GM21529 (cell line): ENCODE results near the gene RAMP3.
"Not testable (repeated sequence)": the region's sequence is repeated elsewhere in the genome, so short reads cannot be mapped to it uniquely, and the experiment has no call there.

Source experiments
- ATAC-seq: cut with Tn5 transposase; IDR thresholded peaks from one replicate; pipeline ENCODE4 v1.9.1; 2021; ENCODE audit not compliant: unreplicated experiment

RAMP3 gene

GRCh38 chr7:45131891-45132290, 25.7 kb upstream of the RAMP3 start:
- ATAC-seq: no peak

GRCh38 chr7:45132708-45133320, 24.8 kb upstream of the RAMP3 start:
- no peak for ATAC-seq

- ATAC-seq: no peak
Observed at GRCh38 chr7:45133352-45133751, 24.2 kb upstream of the RAMP3 start.

GRCh38 chr7:45133877-45134276, 23.7 kb upstream of the RAMP3 start:
- ATAC-seq: no peak

- ATAC-seq: peak; percentile 65
Observed at GRCh38 chr7:45136106-45137060, 21.2 kb upstream of the RAMP3 start.

- ATAC-seq: no peak
Observed at GRCh38 chr7:45138433-45139267, 18.9 kb upstream of the RAMP3 start.

- no peak for ATAC-seq
Observed at GRCh38 chr7:45140827-45141226, 16.8 kb upstream of the RAMP3 start.

- ATAC-seq: no peak
Observed at GRCh38 chr7:45143616-45144015, 14.0 kb upstream of the RAMP3 start.

GRCh38 chr7:45145881-45146280, 11.7 kb upstream of the RAMP3 start:
- ATAC-seq: no peak

GRCh38 chr7:45146531-45147379, 10.8 kb upstream of the RAMP3 start:
- ATAC-seq: no peak

- no peak for ATAC-seq
Observed at GRCh38 chr7:45147858-45148652, 9.5 kb upstream of the RAMP3 start.

GRCh38 chr7:45148653-45148973, 9.0 kb upstream of the RAMP3 start:
- ATAC-seq: no peak

GRCh38 chr7:45149606-45150005, 8.0 kb upstream of the RAMP3 start:
- no peak for ATAC-seq

GRCh38 chr7:45150199-45150598, 7.4 kb upstream of the RAMP3 start:
- ATAC-seq: no peak

- no peak for ATAC-seq
Observed at GRCh38 chr7:45151131-45151684, 6.4 kb upstream of the RAMP3 start.

GRCh38 chr7:45151967-45152366, 5.6 kb upstream of the RAMP3 start:
- no peak for ATAC-seq

GRCh38 chr7:45153233-45153632, 4.4 kb upstream of the RAMP3 start:
- no peak for ATAC-seq

GRCh38 chr7:45153861-45154260, 3.7 kb upstream of the RAMP3 start:
- ATAC-seq: not testable (repeated sequence)

GRCh38 chr7:45155357-45155900, 2.2 kb upstream of the RAMP3 start:
- no peak for ATAC-seq
